ENCODE data around the gene OCA2.

The OCA2 gene

GRCh38 chr15:27831384-27832236 is 267.5 kb downstream of the OCA2 start:
- H3K36me3 ChIP-seq (replicated peaks; ENCODE audit: low read depth, low read length) = no peaks in the 10 kb centered on the region
- H4K20me1 ChIP-seq (ENCODE audit: insufficient read depth, low read length) = no peaks in the 10 kb centered on the region
- H3K4me1 ChIP-seq (ENCODE audit: low read length) = no peaks in the 10 kb centered on the region
- no peaks in the 10 kb centered on the region for H3K27me3 ChIP-seq (ENCODE audit: low read depth, low read length)
- TF ChIP-seq EZH2phosphoT487 (IDR thresholded peaks at IDR 0.05; ENCODE audit: low read depth) (no peak), CTCF (IDR thresholded peaks at IDR 0.05; ENCODE audit: low read depth, low read length) (no peak)
- H3K9me3 ChIP-seq (ENCODE audit: insufficient read depth, low read length) = no peaks in the 10 kb centered on the region
- no peak overlapping the region for H2AFZ ChIP-seq (ENCODE audit: low read depth, low read length)
- H3K79me2 ChIP-seq (ENCODE audit: low read length) = no peaks in the 10 kb centered on the region
- H3K27ac ChIP-seq (ENCODE audit: low read length) = no peak overlapping the region
- no peak overlapping the region for H3K9ac ChIP-seq (ENCODE audit: low read length)
- no peak overlapping the region for H3K4me3 ChIP-seq (ENCODE audit: low read length)
- H3K4me2 ChIP-seq (ENCODE audit: low read length) = no peak overlapping the region

GRCh38 chr15:27828746-27829145 is 270.4 kb downstream of the OCA2 start:
- H3K4me2 ChIP-seq (ENCODE audit: low read length) = no peak overlapping the region

GRCh38 chr15:27826902-27827714 is 272.0 kb downstream of the OCA2 start:
- Histone ChIP-seq H3K4me3 (ENCODE audit: low read length) (no peak overlapping the region), H2AFZ (ENCODE audit: low read depth, low read length) (no peak overlapping the region)

More at GRCh38 chr15:27828746-27829145, 270.4 kb downstream of the OCA2 start:
- Histone ChIP-seq H3K4me3 (ENCODE audit: low read length) (no peak overlapping the region), H3K4me1 (ENCODE audit: low read length) (no peaks in the 10 kb centered on the region), H3K9me3 (ENCODE audit: insufficient read depth, low read length) (no peaks in the 10 kb centered on the region), H2AFZ (ENCODE audit: low read depth, low read length) (no peak overlapping the region), H4K20me1 (ENCODE audit: insufficient read depth, low read length) (no peaks in the 10 kb centered on the region), H3K79me2 (ENCODE audit: low read length) (no peaks in the 10 kb centered on the region), H3K27me3 (ENCODE audit: low read depth, low read length) (no peaks in the 10 kb centered on the region), H3K27ac (ENCODE audit: low read length) (no peak overlapping the region), H3K36me3 (replicated peaks; ENCODE audit: low read depth, low read length) (no peaks in the 10 kb centered on the region), H3K9ac (ENCODE audit: low read length) (no peak overlapping the region)
- TF ChIP-seq CTCF (IDR thresholded peaks at IDR 0.05; ENCODE audit: low read depth, low read length) (no peak), EZH2phosphoT487 (IDR thresholded peaks at IDR 0.05; ENCODE audit: low read depth) (no peak)

More at GRCh38 chr15:27826902-27827714, 272.0 kb downstream of the OCA2 start:
- Histone ChIP-seq H3K27me3 (ENCODE audit: low read depth, low read length) (no peaks in the 10 kb centered on the region), H3K36me3 (replicated peaks; ENCODE audit: low read depth, low read length) (no peaks in the 10 kb centered on the region), H3K9me3 (ENCODE audit: insufficient read depth, low read length) (no peaks in the 10 kb centered on the region), H3K79me2 (ENCODE audit: low read length) (no peaks in the 10 kb centered on the region), H3K4me1 (ENCODE audit: low read length) (no peaks in the 10 kb centered on the region), H4K20me1 (ENCODE audit: insufficient read depth, low read length) (no peaks in the 10 kb centered on the region), H3K27ac (ENCODE audit: low read length) (no peak overlapping the region), H3K9ac (ENCODE audit: low read length) (no peak overlapping the region), H3K4me2 (ENCODE audit: low read length) (no peak overlapping the region)
- TF ChIP-seq EZH2phosphoT487 (IDR thresholded peaks at IDR 0.05; ENCODE audit: low read depth) (no peak), CTCF (IDR thresholded peaks at IDR 0.05; ENCODE audit: low read depth, low read length) (no peak)
